HepG2 (cell line): Measurements from ENCODE around the gene ANKRD52. TPM values are rescaled to one million over a fixed set of nuclear protein-coding genes. Genes with fewer than 3 reads are reported as not detected.

Experiments
- BRD4 ChIP-seq: sonication (generic); formaldehyde crosslinking; IDR thresholded peaks from 2 replicates; pipeline ENCODE4 v1.4.0; 2020; ENCODE audit warnings: missing genetic modification reagents
- CBFB ChIP-seq: sonication (generic); formaldehyde crosslinking; IDR thresholded peaks from 2 replicates; pipeline ENCODE4 v1.4.0; 2020; ENCODE audit warnings: missing genetic modification reagents
- CBX1 ChIP-seq: IDR thresholded peaks from one replicate; pipeline ENCODE4 v1.6.1; 2016; ENCODE audit warnings: antibody characterized with exemption, low read depth
- CCDC6 ChIP-seq: sonication (generic); formaldehyde crosslinking; IDR thresholded peaks from 2 replicates; pipeline ENCODE4 v1.8.1; 2022; ENCODE audit warnings: mild to moderate bottlenecking, missing genetic modification reagents, moderate library complexity
- EEA1 ChIP-seq: sonication (generic); formaldehyde crosslinking; IDR thresholded peaks from 2 replicates; pipeline ENCODE4 v1.5.1; 2020; ENCODE audit warnings: mild to moderate bottlenecking, missing genetic modification reagents, borderline replicate concordance
- GATAD1 ChIP-seq: IDR thresholded peaks from 2 replicates; pipeline ENCODE4 v1.6.1; 2016; ENCODE audit warnings: missing genetic modification reagents, missing compliant biosample characterization
- JUNB ChIP-seq: sonication (generic); formaldehyde crosslinking; IDR thresholded peaks from 2 replicates; pipeline ENCODE4 v1.8.0; 2022; ENCODE audit warnings: missing genetic modification reagents, mild to moderate bottlenecking, borderline replicate concordance
- KAT8 ChIP-seq: IDR thresholded peaks from 2 replicates; pipeline ENCODE4 v1.6.1; 2016; ENCODE audit warnings: missing genetic modification reagents, missing compliant biosample characterization
- KDM1A ChIP-seq: IDR thresholded peaks from 2 replicates; pipeline ENCODE4 v1.6.1; 2016; ENCODE audit warnings: missing compliant biosample characterization
- MED1 ChIP-seq: sonication (generic); formaldehyde crosslinking; IDR thresholded peaks from 2 replicates; pipeline ENCODE4 v1.4.0; 2020; ENCODE audit warnings: missing genetic modification reagents
- NRL ChIP-seq: sonication (generic); formaldehyde crosslinking; IDR thresholded peaks from 2 replicates; pipeline ENCODE4 v1.5.0; 2020; ENCODE audit warnings: missing genetic modification reagents, mild to moderate bottlenecking, moderate library complexity, borderline replicate concordance
- RAD51 ChIP-seq: fragments of 450-650 bp; IDR thresholded peaks from 2 replicates; pipeline ENCODE4 v1.6.1; 2016; ENCODE audit warnings: borderline replicate concordance
- SOX6 ChIP-seq, 2 experiments: fragments of 450-650 bp in 1 of 2; sonication (generic) in 1 of 2; formaldehyde crosslinking in 1 of 2; IDR thresholded peaks; 2 replicates each; pipeline versions ENCODE4 v1.4.0 to v1.6.1; 2017 to 2020; ENCODE audit warnings: antibody characterized with exemption in 1 of 2, mild to moderate bottlenecking in 1 of 2, missing genetic modification reagents in 1 of 2
- ZNF264 ChIP-seq: sonication (generic); formaldehyde crosslinking; IDR thresholded peaks from 2 replicates; pipeline ENCODE4 v1.4.0; 2020; ENCODE audit warnings: missing genetic modification reagents
- ZNF543 ChIP-seq: sonication (generic); formaldehyde crosslinking; IDR thresholded peaks from 2 replicates; pipeline ENCODE4 v1.4.0; 2020; ENCODE audit warnings: mild to moderate bottlenecking, missing genetic modification reagents
- ZNF564 ChIP-seq: sonication (generic); formaldehyde crosslinking; IDR thresholded peaks from 2 replicates; pipeline ENCODE4 v1.8.1; 2023; ENCODE audit warnings: mild to moderate bottlenecking, missing genetic modification reagents
- ZNF570 ChIP-seq: sonication (generic); formaldehyde crosslinking; IDR thresholded peaks from 2 replicates; pipeline ENCODE4 v1.4.0; 2020; ENCODE audit warnings: mild to moderate bottlenecking, missing genetic modification reagents, borderline replicate concordance
- ZNF672 ChIP-seq: sonication (generic); formaldehyde crosslinking; IDR thresholded peaks from 2 replicates; pipeline ENCODE4 v1.8.1; 2022; ENCODE audit warnings: missing genetic modification reagents
- ZNF772 ChIP-seq: sonication (generic); formaldehyde crosslinking; IDR thresholded peaks from 2 replicates; pipeline ENCODE4 v1.5.0; 2020; ENCODE audit warnings: mild to moderate bottlenecking, missing genetic modification reagents
- polyA plus RNA-seq, 8 experiments: library from polyadenylated mRNA; depleted of rRNA in 3 of 8; stranded (reverse) in 7 of 8; unstranded in 1 of 8; fragments of >200 nt; fragmentation: Illumina TruSeq in 4 of 8; extraction: Trizol in 4 of 8; gene quantifications; 2 replicates each; pipeline versions ENCODE4 v1.2.1 to v1.2.3, GENCODE V29; 2011 to 2016; ENCODE audit warnings: low read depth in 4 of 8, missing spikeins in 1 of 8, mixed read lengths in 1 of 8; ENCODE audit not compliant: insufficient read depth in 1 of 8
- total RNA-seq, 5 experiments: library from RNA; depleted of rRNA; stranded (reverse); fragments of >200 nt; fragmentation: Illumina TruSeq; extraction: Trizol; gene quantifications; 2 replicates each; pipeline ENCODE4 v1.2.3, GENCODE V29; 2016; ENCODE audit warnings: low read depth in 1 of 5
- TF ChIP-seq, protein P1 (sequence below): sonication (generic); formaldehyde crosslinking; conservative IDR thresholded peaks from 2 replicates; pipeline ENCODE4 v1.8.1; 2023; ENCODE audit warnings: missing genetic modification reagents
- TF ChIP-seq, protein P2 (sequence below): IDR thresholded peaks from 2 replicates; pipeline ENCODE4 v1.6.1; 2016; ENCODE audit warnings: mild to moderate bottlenecking, missing biosample characterization, missing genetic modification reagents
- TF ChIP-seq, protein P3 (sequence below): sonication (generic); formaldehyde crosslinking; IDR thresholded peaks from 2 replicates; pipeline ENCODE4 v1.4.0; 2020; ENCODE audit warnings: missing genetic modification reagents
- TF ChIP-seq, protein P4 (sequence below): sonication (generic); formaldehyde crosslinking; conservative IDR thresholded peaks from 2 replicates; pipeline ENCODE4 v1.5.0; 2020; ENCODE audit warnings: missing genetic modification reagents
- TF ChIP-seq, protein P5 (sequence below): sonication (generic); formaldehyde crosslinking; conservative IDR thresholded peaks from 2 replicates; pipeline ENCODE4 v1.8.0; 2022; ENCODE audit warnings: low read depth, missing genetic modification reagents
- TF ChIP-seq, protein P6 (sequence below): sonication (generic); formaldehyde crosslinking; IDR thresholded peaks from 2 replicates; pipeline ENCODE4 v1.4.0; 2020; ENCODE audit warnings: low read depth, mild to moderate bottlenecking, missing genetic modification reagents

ANKRD52 gene
- total and polyA plus RNA-seq, 2 of the 13 experiments (the other 11 are each of a cell fraction or from before 2014, with no cell fraction given): 7.8 to 9.2 TPM

DNA sequence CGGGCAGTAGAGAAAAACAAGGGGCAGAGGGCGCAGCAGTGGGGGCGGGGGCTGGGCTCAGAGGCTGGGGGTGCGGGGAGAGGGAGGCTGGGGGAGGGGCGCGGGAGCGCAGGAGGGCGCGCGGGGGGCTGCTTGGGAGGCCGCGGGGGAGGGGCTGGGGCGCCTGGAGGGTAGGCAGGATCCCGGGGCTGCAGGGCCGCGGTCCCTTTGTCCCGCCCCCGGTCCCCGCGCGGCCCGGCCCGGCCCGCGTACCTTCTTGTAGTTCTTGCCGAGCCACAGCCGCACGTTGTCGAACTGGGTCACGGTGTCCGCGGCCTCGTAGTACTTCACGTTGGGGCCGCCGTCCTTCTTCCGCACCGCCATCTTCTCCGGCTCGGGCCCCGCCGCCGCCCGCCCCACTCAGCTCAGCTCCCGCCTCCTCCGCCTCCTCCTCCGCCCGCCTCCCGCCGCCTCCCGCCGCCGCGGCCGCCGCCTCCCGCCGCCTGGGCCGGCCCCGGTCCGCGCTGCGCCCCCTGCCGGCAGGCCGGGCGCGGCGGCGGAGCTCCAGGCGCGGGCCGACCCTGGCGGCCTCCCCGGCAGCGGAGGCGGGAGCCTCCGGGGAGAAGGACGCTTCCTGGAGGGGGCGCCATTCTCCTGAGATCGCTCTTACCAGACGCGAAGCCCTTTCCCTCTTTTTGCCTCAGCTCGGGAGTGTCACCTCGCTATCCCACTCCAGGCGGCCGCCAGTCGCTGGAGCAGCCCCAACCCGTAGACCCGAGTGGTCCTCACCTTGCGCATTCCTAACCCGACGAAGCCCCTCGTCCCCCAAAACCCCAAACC, 68.9 kb downstream of the ANKRD52 start, which contains the start of gene SMARCC2 (continued):
- TF ChIP-seq MED1 (CRISPR knock-in tag): peak; percentile 35; the same call in 1 of the 2 replicates
- no peak for TF ChIP-seq ZNF564 (CRISPR knock-in tag)
- TF ChIP-seq CBFB: no peak
- TF ChIP-seq KDM1A (CRISPR knock-in tag): no peak
- no peak; the same call in 1 of the 2 replicates for TF ChIP-seq ZNF264 (CRISPR knock-in tag)
- TF ChIP-seq, protein P1, sequence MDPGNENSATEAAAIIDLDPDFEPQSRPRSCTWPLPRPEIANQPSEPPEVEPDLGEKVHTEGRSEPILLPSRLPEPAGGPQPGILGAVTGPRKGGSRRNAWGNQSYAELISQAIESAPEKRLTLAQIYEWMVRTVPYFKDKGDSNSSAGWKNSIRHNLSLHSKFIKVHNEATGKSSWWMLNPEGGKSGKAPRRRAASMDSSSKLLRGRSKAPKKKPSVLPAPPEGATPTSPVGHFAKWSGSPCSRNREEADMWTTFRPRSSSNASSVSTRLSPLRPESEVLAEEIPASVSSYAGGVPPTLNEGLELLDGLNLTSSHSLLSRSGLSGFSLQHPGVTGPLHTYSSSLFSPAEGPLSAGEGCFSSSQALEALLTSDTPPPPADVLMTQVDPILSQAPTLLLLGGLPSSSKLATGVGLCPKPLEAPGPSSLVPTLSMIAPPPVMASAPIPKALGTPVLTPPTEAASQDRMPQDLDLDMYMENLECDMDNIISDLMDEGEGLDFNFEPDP (CRISPR knock-in tag): no peak
- TF ChIP-seq ZNF543: peak; percentile 2; the same call in 1 of the 2 replicates
- TF ChIP-seq CCDC6 (CRISPR knock-in tag): no peak; the same call in 1 of the 2 replicates
- TF ChIP-seq ZNF772 (CRISPR knock-in tag): no peak
- TF ChIP-seq ZNF672 (CRISPR knock-in tag): no peak
- TF ChIP-seq RAD51: no peak
- TF ChIP-seq GATAD1: 0 out of 2 replicates have a peak, but pooled peaks have one; percentile 36
- no peak for TF ChIP-seq CBX1
- no peak for TF ChIP-seq KAT8 (CRISPR knock-in tag)
- TF ChIP-seq JUNB (CRISPR knock-in tag): no peak
- TF ChIP-seq, protein P2, sequence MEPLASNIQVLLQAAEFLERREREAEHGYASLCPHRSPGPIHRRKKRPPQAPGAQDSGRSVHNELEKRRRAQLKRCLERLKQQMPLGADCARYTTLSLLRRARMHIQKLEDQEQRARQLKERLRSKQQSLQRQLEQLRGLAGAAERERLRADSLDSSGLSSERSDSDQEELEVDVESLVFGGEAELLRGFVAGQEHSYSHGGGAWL (CRISPR knock-in tag): 0 out of 2 replicates have a peak, but pooled peaks have one; percentile 24
- TF ChIP-seq, protein P3, sequence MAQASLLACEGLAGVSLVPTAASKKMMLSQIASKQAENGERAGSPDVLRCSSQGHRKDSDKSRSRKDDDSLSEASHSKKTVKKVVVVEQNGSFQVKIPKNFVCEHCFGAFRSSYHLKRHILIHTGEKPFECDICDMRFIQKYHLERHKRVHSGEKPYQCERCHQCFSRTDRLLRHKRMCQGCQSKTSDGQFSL: no peak
- no peak for TF ChIP-seq ZNF570
- TF ChIP-seq, protein P4, sequence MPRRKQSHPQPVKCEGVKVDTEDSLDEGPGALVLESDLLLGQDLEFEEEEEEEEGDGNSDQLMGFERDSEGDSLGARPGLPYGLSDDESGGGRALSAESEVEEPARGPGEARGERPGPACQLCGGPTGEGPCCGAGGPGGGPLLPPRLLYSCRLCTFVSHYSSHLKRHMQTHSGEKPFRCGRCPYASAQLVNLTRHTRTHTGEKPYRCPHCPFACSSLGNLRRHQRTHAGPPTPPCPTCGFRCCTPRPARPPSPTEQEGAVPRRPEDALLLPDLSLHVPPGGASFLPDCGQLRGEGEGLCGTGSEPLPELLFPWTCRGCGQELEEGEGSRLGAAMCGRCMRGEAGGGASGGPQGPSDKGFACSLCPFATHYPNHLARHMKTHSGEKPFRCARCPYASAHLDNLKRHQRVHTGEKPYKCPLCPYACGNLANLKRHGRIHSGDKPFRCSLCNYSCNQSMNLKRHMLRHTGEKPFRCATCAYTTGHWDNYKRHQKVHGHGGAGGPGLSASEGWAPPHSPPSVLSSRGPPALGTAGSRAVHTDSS: no peak
- TF ChIP-seq, protein P5, sequence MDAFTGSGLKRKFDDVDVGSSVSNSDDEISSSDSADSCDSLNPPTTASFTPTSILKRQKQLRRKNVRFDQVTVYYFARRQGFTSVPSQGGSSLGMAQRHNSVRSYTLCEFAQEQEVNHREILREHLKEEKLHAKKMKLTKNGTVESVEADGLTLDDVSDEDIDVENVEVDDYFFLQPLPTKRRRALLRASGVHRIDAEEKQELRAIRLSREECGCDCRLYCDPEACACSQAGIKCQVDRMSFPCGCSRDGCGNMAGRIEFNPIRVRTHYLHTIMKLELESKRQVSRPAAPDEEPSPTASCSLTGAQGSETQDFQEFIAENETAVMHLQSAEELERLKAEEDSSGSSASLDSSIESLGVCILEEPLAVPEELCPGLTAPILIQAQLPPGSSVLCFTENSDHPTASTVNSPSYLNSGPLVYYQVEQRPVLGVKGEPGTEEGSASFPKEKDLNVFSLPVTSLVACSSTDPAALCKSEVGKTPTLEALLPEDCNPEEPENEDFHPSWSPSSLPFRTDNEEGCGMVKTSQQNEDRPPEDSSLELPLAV (CRISPR knock-in tag): no peak
- 0 out of 2 replicates have a peak, but pooled peaks have one; percentile 28 for TF ChIP-seq NRL (CRISPR knock-in tag)
- no peak for TF ChIP-seq EEA1
- no peak for TF ChIP-seq BRD4 (CRISPR knock-in tag)
- TF ChIP-seq SOX6 (IDR thresholded peaks at IDR 0.05): no peak
- no peak for TF ChIP-seq SOX6 (CRISPR knock-in tag; IDR thresholded peaks at IDR 0.05)
- TF ChIP-seq, protein P6, sequence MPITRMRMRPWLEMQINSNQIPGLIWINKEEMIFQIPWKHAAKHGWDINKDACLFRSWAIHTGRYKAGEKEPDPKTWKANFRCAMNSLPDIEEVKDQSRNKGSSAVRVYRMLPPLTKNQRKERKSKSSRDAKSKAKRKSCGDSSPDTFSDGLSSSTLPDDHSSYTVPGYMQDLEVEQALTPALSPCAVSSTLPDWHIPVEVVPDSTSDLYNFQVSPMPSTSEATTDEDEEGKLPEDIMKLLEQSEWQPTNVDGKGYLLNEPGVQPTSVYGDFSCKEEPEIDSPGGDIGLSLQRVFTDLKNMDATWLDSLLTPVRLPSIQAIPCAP (CRISPR knock-in tag): no peak
